Gastrocnemius medialis (tissue), 4 donors: Measurements from ENCODE around the gene DSTYK. TPM values are rescaled to one million over a fixed set of nuclear protein-coding genes. Genes with fewer than 3 reads are reported as not detected.

Experiments used
- ATAC-seq, 2 donors: fragments of 150-250 bp; one replicate each; pipeline ENCODE4 v1.9.1; 2016
- DNase-seq, 2 donors: peaks; one replicate each; pipeline ENCODE4 v3.0.0-alpha.2; 2019
- H3K27ac ChIP-seq, 4 donors: fragments of 200-600 bp; sonication (generic); 1 replicate in 1 of 4; 2 replicates in 3 of 4; pipeline ENCODE4 v1.5.1; 2016 to 2018; ENCODE audit warnings: mild to moderate bottlenecking in 2 of 4, moderate library complexity in 1 of 4
- H3K27me3 ChIP-seq, 3 donors: fragments of 200-600 bp; sonication (generic) in 2 of 3; 1 replicate in 1 of 3; 2 replicates in 2 of 3; pipeline versions ENCODE4 v1.5.1 to v1.6.0; 2016 to 2019; ENCODE audit warnings: mild to moderate bottlenecking in 1 of 3, moderate library complexity in 1 of 3
- H3K36me3 ChIP-seq, 2 donors: fragments of 200-600 bp; sonication (generic) in 1 of 2; one replicate each; pipeline ENCODE4 v1.5.1; 2017 to 2018
- H3K4me1 ChIP-seq, 2 donors: fragments of 200-600 bp; sonication (generic) in 1 of 2; one replicate each; pipeline ENCODE4 v1.5.1; 2016 to 2017; ENCODE audit warnings: mild to moderate bottlenecking in 2 of 2
- H3K4me3 ChIP-seq, 4 donors: fragments of 200-600 bp; sonication (generic) in 3 of 4; 1 replicate in 1 of 4; 2 replicates in 3 of 4; pipeline ENCODE4 v1.5.1; 2016 to 2019; ENCODE audit warnings: mild to moderate bottlenecking in 2 of 4
- H3K9me3 ChIP-seq, 3 donors: fragments of 200-600 bp; sonication (generic) in 2 of 3; 1 replicate in 1 of 3; 2 replicates in 2 of 3; pipeline ENCODE4 v1.5.1; 2016 to 2019
- POLR2A ChIP-seq, 2 donors: fragments of 450-650 bp; IDR thresholded peaks; one replicate each; pipeline ENCODE4 v1.6.1; 2017; ENCODE audit warnings: antibody characterized with exemption in 2 of 2, mild to moderate bottlenecking in 2 of 2, moderate library complexity in 2 of 2
- in situ Hi-C, 4 donors: fragments of 200-750 bp; cut with MboI; loops; one replicate each; pipeline versions ENCODE4 v1.15.0 to v1.8.0; 2017; ENCODE audit warnings: low sequenced_read_pairs in 4 of 4
- intact Hi-C: fragments of 100-400 bp; cut with DNase I; formaldehyde crosslinking; loops from one replicate; pipeline ENCODE4 v1.15.1; 2023; ENCODE audit warnings: low total_unique reads
- total RNA-seq, 4 donors: library from RNA; depleted of rRNA; stranded (reverse); fragments of >200 nt; gene quantifications; one replicate each; pipeline versions ENCODE4 v1.1.0 to v1.2.3, GENCODE V29; 2016
- TF ChIP-seq, protein P1 (sequence below), 5 experiments: fragments of 450-650 bp in 3 of 5; fragments of 200-600 bp in 2 of 5; sonication (generic) in 2 of 5; IDR thresholded peaks in 4 of 5; conservative IDR thresholded peaks in 1 of 5; 1 replicate in 4 of 5; 2 replicates in 1 of 5; pipeline ENCODE4 v1.5.1; 2016 to 2019; ENCODE audit warnings: antibody characterized with exemption in 5 of 5, mild to moderate bottlenecking in 3 of 5, moderate library complexity in 3 of 5

The DSTYK gene
- total RNA-seq, 4 donors from 2014 or later, result 12.2 to 15.8 (median 13.9) TPM

DNA sequence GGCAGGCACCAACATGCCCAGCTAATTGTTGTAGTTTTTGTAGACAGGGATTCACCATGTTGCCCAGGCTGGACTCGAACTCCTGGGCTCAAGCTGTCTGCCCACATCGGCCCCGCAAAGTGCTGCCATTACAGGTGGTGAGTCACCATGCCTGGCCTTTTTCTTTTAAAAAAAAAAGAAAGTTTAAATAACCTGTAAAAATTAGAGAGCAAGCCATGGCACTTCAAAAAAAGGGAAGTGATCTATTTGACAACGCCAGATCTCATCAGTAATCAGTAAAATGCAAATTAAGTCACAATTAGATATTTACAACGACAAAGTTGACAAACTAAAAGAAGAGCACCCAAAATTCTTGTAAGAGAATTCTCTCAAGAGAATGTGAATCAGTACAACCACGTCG lies 86.8 kb downstream of the DSTYK start:
- DNase-seq (no peak), ATAC-seq (no peak)
- Histone ChIP-seq H3K9me3 (no peaks in the 10 kb centered on the region), H3K27me3 (no peaks in the 10 kb centered on the region), H3K4me3 (no peak overlapping the region), H3K4me1 (peaks cover 23 to 30% of the 10 kb centered on the region in 2 donors), H3K27ac (no peak overlapping the region), H3K36me3 (no peaks in the 10 kb centered on the region)
- TF ChIP-seq, protein P1, sequence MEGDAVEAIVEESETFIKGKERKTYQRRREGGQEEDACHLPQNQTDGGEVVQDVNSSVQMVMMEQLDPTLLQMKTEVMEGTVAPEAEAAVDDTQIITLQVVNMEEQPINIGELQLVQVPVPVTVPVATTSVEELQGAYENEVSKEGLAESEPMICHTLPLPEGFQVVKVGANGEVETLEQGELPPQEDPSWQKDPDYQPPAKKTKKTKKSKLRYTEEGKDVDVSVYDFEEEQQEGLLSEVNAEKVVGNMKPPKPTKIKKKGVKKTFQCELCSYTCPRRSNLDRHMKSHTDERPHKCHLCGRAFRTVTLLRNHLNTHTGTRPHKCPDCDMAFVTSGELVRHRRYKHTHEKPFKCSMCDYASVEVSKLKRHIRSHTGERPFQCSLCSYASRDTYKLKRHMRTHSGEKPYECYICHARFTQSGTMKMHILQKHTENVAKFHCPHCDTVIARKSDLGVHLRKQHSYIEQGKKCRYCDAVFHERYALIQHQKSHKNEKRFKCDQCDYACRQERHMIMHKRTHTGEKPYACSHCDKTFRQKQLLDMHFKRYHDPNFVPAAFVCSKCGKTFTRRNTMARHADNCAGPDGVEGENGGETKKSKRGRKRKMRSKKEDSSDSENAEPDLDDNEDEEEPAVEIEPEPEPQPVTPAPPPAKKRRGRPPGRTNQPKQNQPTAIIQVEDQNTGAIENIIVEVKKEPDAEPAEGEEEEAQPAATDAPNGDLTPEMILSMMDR (IDR thresholded peaks at IDR 0.05 in 4 of 5, conservative IDR thresholded peaks at IDR 0.05 in 1 of 5), result no peak
- TF ChIP-seq POLR2A (IDR thresholded peaks at IDR 0.05), result no peak
- intact Hi-C loops (loop anchor here (5.0 kb wide), 4 partner anchors 73 to 607 kb away; partner anchors contain the start of genes DSTYK and MDM4), in situ Hi-C loops (loop anchor here in 1 of 4 donors (10.0 kb wide), 1 partner anchor 130 kb away; no protein-coding TSS in a partner anchor)

DNA sequence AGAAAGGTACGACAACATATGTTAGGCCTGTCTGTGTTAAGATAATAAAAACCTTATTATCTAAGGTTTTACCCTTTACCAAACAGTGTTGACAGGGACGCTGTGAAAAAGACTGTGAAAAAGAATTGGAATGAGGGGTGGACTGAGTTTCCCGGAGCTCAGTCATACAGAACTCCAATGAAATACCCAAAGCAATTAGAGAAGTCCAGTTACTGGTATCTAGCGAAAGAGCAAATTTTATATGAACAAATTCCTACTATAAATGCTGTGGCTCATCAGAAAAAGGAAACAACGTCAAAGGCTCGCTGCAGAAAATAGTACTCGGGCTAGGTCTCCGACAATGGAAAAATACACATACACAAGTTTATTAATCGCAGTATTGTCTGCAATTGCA lies 89.0 kb downstream of the DSTYK start:
- Histone ChIP-seq H3K9me3 (no peaks in the 10 kb centered on the region), H3K27ac (peak overlapping the region; percentile 85 to 92 (median 88)), H3K4me3 (peak overlapping the region; percentile 84 to 94 (median 90)), H3K4me1 (peaks cover 31 to 35% of the 10 kb centered on the region in 2 donors), H3K27me3 (no peaks in the 10 kb centered on the region), H3K36me3 (no peaks in the 10 kb centered on the region)
- in situ Hi-C loops (loop anchor here in 1 of 4 donors (10.0 kb wide), 1 partner anchor 132 kb away; no protein-coding TSS in a partner anchor), intact Hi-C loops (loop anchor here (2.0 to 5.0 kb wide), 7 partner anchors 18 to 605 kb away; partner anchors contain the start of genes DSTYK and MDM4)
- DNase-seq (no peak), ATAC-seq (peak; percentile 5 to 20)
- TF ChIP-seq, protein P1 (IDR thresholded peaks at IDR 0.05 in 4 of 5, conservative IDR thresholded peaks at IDR 0.05 in 1 of 5), result peak in 1 of 5 experiments; percentile 24
- no peak for TF ChIP-seq POLR2A (IDR thresholded peaks at IDR 0.05)

DNA sequence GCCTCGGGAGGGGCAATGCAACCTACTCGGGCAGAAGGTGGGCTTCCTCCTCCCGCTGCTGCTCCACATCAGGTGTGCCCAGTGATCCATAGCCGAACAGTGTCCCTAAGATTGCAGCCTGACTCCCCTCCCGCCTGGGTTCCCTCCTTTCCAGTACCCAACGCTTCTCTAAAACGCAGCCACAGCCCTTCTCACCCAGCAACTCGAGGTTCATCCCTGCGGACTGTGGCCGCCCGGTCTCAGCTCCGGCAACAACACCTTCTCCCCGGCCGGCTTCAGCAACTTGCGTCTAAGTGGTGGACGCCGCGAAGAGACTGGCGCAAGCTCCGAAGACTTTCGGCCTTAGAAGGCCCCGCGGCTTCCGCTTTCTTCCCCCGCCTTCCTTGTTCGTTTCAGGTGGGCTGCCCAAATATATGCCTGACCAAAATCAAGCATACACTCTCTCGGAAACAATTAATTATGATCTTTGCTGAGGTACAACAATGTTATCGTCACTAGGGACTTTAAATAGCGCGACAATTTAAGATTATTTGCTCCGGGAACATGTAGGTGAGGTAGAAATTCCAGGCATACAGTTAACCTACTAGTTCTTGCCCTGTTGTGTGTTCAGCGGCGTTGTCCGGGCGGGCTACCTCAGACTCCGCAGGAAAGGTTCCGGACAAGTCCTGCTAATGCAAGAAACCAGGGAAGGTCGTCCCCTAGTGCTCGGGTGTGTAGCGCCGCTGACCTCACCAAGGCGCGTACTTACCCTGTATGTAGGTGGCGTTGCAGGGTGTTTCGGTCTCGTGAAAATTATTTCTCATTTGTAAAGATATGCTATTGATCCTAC lies 89.6 kb downstream of the DSTYK start, which contains the start of gene RBBP5:
Gene RBBP5, minus strand, starts transcription at position 319 of the 829 bp plus-strand sequence. Its CDS starts 105 bp downstream, at position 214.
- in situ Hi-C loops, result loop anchor here in 1 of 4 donors (10.0 kb wide), 1 partner anchor 133 kb away; no protein-coding TSS in a partner anchor
- TF ChIP-seq, protein P1 (IDR thresholded peaks at IDR 0.05 in 4 of 5, conservative IDR thresholded peaks at IDR 0.05 in 1 of 5), result peak; percentile 49 to 84 (median 60)
- peak; percentile 74 to 78 for TF ChIP-seq POLR2A (IDR thresholded peaks at IDR 0.05)
- intact Hi-C loops, result loop anchor here (2.0 to 5.0 kb wide), 7 partner anchors 19 to 605 kb away; partner anchors contain the start of genes DSTYK and MDM4
- Histone ChIP-seq H3K4me1 (peaks cover 33 to 35% of the 10 kb centered on the region in 2 donors), H3K4me3 (peak within 1 kb of the TSS; percentile 84 to 94 (median 90)), H3K27me3 (no peaks in the 10 kb centered on the region), H3K9me3 (no peaks in the 10 kb centered on the region), H3K36me3 (no peaks in the 10 kb centered on the region), H3K27ac (peak within 1 kb of the TSS; percentile 85 to 92 (median 88))
- ATAC-seq, result peak; percentile 98 to 99
- peak; percentile 94 to 97 for DNase-seq

DNA sequence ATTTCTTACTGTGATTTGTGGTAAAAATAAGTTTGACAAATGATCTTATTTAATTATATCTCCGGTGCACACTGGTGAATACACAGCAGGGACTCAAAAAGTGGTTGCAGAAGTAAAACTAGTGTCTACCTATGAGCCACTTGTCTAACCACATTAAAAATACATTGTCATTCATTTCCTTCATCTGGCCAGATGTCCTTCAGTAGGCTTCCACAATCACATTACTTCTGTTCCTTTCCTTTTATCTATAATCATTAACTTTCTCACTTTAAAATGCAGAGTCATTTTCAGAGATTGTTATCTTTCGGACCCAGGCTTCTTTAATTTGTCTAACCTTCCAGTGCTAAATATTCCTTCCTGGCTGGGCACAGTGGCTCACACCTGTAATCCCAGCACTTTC lies 92.8 kb downstream of the DSTYK start:
- peaks cover 3 to 12% of the 10 kb centered on the region in 2 donors for H3K36me3 ChIP-seq
- H3K27ac ChIP-seq, result no peak overlapping the region
- in situ Hi-C loops (no loop called here), intact Hi-C loops (no loop called here)
- no peak for ATAC-seq
- TF ChIP-seq POLR2A (IDR thresholded peaks at IDR 0.05), result no peak
- TF ChIP-seq, protein P1 (IDR thresholded peaks at IDR 0.05 in 4 of 5, conservative IDR thresholded peaks at IDR 0.05 in 1 of 5), result no peak
- DNase-seq, result no peak
- no peaks in the 10 kb centered on the region for H3K27me3 ChIP-seq
- H3K4me1 ChIP-seq, result peaks cover 34 to 35% of the 10 kb centered on the region in 2 donors
- no peaks in the 10 kb centered on the region for H3K9me3 ChIP-seq
- H3K4me3 ChIP-seq, result no peak overlapping the region
